HG03025 (cell line): ENCODE measurements around the gene MYO5A.

ENCODE experiments used
- ATAC-seq: cut with Tn5 transposase; IDR thresholded peaks from one replicate; pipeline ENCODE4 v1.9.1; 2021; ENCODE audit warnings: mild to moderate bottlenecking, moderate library complexity; ENCODE audit not compliant: unreplicated experiment, low FRiP score

The MYO5A gene

DNA sequence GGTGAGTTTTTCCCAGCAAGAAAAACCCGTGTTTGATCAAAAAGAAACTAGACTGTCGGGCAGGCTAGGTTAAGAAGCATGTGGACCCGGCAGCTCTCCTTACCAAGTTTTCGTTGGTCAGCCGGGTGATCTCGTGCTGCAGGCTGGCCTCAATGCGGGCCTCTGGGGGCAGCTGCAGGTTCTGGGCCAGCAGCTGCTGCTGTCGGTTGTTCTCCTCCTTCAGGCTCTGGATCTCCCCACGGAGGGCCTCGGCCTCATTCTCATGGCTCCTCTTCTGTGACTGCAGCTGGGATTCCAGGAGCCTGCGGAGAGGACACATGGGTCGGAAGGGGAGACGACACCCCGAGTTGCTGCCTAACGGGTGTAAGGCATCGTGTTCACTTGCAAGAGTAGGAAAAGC is 188.6 kb downstream of the MYO5A start:
- ATAC-seq = no peak

DNA sequence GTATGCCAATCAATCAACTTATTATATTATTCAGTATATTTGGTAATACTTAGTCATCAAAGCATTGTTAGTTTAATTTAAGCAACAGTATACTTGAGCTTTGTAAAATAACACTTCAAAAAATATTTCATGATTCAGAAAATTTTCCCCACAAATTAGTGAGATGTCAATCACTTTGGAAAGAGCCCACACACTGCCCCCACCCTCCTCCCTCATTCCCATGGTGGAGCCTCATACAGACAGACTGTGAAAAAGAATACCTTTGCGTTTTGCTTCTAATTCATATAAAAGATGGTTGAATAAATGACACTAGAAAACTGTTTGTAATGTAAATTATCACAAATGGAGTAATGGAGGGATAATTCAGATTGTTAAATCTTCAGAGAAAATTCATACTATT is 189.8 kb downstream of the MYO5A start:
- no peak for ATAC-seq

DNA sequence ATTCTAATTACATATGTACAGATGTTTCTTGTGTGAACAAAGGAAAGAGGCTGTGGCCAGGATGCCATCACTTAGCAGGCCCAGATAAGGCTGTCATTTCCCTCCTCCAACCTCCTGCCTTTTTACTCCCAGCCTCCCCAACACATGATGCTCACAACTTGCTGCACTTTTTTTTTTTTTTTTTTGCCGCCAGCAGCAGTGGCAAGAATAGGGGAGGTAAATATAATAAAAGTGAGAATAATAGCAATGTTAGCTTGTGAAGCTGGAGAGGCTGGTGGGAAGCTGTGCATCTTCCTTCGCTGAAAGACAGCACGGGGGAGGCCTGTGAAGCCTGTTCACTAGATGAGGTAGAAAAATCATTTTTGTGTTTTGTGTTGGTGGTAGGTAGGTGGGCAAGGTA is 190.6 kb downstream of the MYO5A start:
- ATAC-seq = no peak

DNA sequence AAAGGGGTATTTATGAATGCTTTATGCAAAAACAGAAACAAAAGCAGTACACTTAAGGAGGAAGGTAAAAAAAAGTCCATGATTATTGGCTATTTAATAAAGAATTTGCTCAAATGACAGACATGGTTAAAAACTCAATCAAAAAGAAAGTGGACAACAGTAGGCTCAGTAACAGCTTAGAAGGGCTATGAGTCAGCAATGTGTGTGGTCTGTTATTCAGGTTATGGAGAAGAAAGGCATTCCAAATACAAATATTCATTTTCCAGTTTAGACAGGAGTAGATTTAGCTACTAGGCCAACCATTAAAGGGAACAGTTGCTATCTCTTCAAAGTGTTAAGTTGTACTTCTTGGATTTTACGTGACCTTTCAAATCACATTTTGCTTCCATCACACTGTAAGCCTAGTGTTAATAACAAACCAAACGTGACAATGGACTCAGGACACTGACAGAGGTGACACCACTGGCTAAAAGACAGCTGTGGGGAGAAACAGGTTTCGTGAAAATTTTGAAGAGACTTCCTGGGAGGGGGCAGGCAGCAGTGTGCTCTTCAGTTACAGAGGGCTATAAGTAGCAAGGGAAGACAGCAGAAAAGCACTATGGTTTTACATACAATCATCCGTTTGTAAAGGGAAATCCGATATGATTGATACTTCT is 191.4 kb downstream of the MYO5A start:
- ATAC-seq = no peak

DNA sequence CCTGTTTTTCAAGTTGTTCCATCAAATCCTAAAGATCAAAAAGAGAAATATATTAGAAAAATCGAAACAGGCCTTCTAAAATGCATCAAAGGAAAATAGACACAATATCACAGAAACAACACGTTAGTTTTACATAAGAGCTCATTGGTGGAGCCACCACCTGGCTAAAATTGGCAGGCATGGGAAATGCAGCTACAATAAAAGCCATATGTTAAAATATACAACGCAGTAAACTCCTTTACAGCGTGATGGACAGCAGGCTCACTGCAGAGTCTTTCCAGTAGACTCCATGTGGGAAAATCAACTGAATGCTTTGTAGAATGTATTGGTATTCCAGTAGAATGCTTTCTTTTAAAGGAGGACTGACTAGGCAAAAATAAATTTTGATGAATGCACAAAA is 192.2 kb downstream of the MYO5A start:
- no peak for ATAC-seq

DNA sequence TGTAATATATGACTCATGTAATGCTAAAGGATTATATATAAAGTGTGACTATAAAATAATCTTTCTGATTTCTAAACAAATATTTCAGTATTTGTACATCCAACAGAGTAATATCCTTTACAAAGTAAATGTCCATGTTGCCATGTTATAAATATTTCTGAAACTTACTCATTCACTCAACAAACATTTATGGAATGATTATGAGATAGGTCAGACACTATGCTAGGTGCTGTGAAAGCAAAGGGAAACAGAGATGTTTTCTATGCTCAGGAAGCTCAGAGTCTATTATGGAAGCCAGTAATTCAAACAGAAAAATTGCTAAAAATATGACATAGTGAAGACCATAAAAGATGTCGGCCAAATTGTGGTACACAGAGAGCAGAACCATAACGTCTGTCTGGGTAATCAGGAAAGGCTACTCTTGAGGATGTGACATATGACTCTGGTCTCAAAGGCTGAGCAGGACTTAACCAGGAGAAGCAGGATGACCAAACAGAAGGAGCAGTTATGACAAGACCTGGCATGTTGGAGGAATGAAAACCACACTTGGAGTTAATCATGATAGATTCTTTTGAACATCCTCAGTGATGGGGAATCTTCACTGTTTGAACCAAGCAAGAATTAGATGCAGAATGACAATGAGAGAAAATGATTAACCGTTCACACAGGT is 194.1 kb downstream of the MYO5A start:
- no peak for ATAC-seq

DNA sequence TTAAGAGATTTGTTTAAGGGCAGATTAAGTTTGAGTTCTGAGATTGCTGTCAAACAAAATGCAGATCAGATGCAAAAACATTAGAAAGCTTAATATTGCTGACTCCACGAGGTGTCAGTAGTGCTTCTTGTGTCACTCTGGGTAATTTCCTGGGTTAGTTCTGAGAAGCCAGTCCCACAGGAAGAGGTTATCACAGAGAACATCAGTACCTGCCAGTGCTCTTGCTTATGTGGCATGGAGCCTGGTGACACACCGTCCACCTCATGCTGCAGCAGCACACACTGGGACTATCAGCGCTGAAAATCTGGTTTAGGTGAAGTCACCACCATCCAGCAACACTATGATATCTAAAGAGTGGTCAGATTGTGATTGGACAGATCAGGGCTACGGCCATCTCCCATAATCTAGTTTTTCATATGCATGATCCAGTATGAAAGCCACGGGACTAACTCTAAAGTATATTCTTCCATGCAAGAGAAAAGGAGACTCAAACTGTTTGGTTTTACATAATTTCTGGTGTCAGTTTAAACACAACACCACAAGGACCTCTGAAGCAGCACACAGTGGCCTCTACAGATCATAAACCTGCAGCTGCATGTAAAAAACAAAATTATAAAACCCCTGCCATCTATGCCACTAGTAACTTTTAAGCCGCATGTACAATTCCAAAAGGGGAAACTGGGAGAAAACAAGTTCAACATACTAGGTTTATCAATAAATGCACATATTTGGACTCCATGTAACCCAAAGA is 197.0 kb downstream of the MYO5A start:
- ATAC-seq = peak; percentile 59

DNA sequence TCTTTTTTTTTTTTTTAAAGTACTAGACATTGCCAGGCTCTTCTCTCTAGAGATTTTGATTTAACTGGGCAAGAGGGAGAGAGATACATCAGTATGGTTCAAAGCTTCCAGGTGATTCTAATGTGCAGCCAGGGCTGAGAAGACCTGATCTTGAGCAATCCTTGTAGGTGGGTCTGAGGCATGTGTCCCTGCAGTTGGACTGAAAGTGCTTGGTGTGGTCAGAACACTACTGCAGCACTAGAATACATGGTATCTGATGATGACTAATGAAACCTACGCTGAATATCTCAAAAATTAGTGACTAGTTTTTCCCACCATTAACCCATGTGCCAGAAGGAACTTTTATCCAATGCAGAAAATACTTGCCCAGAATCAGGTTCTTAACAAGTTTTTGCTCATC is 198.7 kb downstream of the MYO5A start:
- no peak for ATAC-seq

DNA sequence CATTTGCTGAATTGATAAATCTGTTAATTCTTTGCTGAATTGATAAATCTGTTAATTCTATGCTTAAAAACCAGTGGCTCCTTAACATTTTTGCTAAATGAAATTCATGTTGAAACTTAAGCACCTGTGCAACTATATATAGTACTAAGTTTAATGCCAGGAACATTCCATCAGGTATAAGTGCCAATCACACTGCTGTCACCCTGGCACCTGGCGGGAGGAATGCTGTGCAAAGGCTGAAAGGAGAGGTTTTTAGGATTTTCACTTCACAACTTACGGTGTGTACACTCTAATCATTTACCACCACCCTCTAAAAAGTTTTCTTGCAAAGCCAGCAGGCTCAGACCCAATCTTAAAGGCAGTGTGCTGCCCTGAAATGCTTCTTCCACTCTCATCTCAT is 199.5 kb downstream of the MYO5A start:
- ATAC-seq = no peak

DNA sequence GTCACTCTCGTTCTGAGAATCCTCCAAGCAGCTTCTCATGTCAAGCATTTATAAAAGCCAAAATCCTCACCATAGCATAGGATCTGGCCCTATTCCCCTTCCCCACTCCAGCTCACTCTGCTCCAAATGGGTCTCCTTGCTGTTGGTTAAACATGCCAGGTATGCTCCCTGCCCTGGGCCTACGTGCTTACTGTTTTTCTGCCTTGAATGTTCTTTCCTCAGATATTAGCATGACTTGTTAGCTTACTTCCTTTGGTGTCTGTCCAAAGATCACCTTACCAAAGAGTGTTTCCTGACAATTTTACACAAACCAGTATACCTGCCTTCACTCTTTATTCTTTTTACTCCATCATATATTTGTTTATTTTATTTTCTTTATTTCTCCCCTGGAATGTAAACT is 200.0 kb downstream of the MYO5A start:
- ATAC-seq = no peak

DNA sequence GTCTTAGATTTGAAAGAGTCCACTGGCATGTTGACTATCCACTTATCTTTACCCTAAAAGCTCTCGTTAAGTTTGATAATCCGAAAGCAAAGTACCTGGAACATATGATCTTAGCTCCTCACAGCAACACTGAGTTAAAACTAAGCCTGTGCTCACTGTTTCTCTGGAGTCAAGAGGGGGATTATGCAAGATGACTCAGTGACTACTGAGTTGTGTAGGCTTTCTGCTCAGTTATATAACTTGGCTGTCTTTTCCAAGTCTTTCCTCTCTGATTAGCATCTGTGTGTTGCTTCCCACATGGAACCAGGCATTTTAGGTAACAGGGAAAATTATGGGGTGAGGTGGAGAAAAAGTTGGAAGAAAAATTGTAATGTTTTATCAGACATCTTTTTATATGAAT is 201.9 kb downstream of the MYO5A start:
- ATAC-seq = no peak

DNA sequence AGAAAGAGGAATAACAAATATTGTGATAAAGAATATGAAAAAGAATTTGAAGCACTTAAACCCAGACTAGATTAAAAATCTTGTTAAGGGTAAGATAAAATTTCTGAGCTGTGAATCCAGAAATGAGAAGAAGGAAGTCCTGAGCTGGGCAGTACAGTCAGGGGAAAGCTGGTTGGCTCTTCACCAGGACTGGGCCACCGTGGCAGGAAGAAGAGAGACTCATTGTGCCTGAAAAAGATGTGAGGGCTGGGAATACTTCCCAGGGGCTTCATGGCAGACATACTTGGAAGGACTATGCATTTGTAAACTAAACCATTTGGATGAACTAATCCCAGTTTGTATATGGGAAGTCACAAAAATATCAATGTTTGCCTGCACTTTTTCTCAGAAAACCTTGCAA is 204.6 kb downstream of the MYO5A start:
- ATAC-seq = no peak

DNA sequence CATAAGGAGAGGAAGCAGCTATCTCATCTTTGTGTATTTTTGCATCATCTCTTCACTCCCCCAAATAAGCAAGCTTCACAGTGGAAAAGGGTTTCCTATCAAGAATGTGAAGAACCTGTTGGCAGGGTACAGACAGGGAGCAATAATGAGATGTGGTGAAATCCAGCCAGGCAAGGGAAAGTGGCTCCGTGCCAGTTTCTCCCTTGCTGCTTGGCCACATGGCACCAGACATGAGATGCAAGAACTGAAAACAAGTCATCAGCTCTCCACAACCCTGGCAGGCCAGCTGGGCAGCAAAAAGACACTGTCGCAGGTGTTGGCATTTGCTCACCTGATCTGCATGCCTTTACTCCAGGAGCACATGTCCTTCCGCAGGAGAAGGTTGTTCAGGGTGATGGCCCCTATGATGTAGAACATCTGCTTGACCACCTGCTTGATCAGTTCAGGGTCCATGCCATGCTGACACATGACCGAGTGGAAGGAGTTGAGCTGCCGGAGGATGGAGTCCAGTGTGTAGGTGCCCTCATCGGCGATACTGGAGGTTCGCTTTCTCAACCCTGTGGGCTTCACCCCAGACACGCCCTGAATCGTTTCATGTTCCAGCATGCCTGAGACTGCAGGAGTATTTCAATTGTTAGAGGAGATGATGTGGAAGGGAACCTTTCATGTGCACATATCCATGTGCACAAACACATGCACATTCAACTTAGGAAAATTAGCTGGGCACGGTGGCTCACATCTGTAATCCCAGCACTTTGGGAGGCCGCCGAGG is 209.8 kb downstream of the MYO5A start:
- no peak for ATAC-seq

DNA sequence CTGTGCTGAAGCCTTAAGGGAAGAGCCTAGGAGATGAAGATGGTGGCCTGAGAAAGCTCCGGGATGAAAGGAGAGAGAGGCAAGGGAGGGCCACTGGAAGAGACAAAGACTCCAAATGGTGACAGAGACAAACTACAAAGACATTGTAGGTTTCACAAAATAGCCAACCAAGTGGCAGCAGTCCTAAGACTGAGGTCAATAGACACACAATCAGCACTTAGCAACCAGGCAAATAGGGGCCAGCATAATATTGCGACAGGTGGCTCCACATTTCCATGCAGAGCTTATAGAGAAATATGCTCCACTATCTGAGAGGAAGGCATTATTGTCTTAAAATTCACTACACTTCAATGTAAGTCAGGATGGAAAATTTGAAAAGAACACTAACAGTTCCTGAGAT is 211.0 kb downstream of the MYO5A start:
- ATAC-seq = no peak

DNA sequence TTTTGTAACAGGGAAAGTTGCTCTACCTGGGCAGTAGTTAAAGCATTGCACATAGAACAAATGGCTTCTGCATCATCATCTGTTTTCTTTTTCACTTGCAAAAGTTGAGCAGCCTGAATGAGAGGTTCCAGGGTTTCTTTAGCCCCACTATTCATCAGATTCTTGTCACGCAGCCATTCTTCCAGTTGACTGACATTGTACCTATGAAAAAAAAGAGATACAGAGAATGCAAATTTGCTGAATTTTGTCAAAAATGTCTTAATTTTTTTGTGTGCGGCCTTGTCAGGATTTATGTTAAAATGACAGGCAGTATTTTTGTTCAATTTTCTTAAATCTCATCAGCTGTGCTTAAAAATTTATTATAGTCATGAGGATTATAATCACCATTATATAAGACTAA is 211.7 kb downstream of the MYO5A start:
- ATAC-seq = no peak

DNA sequence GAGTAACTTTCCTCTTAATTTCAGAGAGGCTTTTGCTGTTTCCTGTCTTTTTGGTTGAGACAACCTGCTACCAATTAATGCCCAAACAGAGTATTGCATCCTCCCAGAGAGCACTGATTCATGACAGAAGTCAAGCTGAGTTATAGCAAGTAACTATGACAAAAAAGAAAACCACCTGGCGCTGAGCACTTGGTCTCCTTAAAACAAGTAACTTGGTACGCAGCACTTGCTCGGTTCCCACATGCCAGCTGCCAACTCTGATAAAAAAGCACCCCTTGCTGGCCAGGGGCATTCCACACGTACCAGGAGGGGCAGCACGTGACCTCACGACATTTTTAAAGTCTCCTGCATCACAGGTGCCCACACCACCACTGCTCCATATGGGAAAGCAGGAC is 219.5 kb downstream of the MYO5A start:
- no peak for ATAC-seq

DNA sequence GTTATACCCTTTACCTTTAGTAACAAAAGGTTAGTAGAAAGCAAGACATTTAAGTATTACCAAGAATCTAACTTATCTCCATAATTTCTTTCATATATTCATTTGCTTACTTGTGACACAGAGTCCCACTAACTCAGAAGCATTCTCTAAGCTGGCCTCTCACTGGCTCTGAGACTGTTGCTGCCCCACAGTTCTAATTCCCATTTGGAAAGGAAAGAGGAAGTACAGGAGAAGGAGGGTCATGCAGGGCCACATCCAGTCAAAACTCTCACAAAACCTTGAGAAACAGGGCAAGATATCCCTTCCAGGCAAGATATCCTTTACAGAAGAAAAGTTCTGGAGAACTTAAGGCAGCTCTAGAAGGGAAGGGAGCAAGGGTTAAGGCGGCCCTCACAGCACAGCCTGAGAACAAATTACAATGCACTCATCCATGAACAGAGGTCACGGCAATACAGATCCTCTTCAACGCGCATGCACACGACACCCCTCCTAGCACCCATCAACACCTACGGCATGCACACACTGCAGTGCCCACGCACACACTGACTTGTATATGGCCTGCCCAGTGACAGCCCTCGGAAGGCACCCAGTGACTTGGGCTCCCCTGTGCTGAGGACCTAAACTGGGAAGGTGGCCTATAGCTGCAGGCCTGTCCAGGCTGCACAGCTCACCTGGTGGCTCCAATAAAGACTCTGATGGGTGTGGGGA is 220.1 kb downstream of the MYO5A start:
- no peak for ATAC-seq

DNA sequence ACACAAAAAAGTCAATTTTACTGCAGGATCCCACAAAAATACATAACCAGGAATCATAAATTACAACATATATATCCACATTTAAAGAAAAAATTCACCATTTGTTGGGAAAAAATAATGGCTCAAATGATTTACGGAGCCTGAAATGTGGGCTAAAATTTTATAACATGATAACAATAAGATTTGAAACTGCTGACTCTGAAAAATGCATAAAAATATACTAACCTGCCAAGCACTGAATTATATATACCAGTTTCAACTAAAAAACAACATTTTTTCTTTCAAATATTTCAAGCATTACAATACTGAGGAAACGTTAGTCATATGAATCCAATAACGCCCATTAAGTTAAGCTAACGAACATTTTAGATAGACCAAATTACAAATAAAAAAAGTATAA is 220.8 kb downstream of the MYO5A start:
- no peak for ATAC-seq

DNA sequence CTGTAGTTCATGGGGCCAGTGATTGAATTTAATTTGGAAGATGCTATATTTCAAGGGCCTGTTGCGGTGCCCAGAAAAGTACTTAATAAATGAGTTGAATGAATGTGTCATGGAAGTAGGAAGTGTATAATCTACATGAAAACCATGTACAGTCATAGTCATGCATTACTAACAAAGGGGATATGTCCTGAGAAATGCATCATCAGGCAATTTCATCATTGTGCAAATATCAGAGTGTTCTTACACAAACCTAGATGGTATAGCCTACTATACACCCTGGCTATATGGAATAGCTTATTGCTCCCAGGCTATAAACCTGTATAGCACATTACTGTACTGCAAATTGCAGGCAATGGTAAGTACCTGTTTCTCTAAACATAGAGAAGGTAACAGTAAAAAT is 222.4 kb downstream of the MYO5A start:
- ATAC-seq = no peak

DNA sequence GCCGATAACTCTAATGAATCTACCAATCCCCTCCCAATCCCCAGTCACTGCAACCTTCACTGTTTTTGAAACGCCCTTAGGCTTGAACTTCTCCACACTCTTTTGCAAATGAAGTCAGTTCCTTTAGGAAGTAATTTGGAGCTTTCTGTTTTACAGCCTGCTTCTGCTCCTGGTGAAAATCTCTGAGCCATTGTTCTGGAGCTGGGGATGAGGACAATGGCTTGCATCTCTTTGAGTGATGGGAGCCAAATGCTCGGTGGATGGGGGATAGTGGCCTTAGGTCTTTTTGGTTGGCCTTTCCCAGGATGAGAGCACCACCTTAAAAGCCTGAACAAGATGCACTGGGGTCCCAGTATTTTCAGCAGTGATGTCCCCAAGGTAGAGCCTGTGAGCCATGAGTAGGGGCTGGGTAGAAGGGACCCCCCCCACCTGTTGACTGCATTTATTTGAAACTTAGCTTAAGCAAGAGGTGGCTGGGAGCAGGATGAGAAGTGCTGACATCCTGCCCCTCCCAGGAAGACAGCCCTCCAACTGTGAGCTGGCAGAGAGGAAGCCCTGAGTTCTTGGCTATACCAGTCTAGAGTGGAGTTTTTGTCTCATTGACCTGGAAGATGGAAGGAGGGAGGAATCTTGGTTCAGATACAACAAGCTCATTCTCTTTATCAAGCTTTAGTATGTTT is 225.4 kb downstream of the MYO5A start:
- no peak for ATAC-seq
